ENCODE measurements around the gene KRT39. TPM values are rescaled to one million over a fixed set of nuclear protein-coding genes. Genes with fewer than 3 reads are reported as not detected.

The KRT39 gene
- total and polyA plus RNA-seq, 10 of the 15 experiments (the other 5 are each of a cell fraction or from before 2014, with no cell fraction given) = not detected

DNA sequence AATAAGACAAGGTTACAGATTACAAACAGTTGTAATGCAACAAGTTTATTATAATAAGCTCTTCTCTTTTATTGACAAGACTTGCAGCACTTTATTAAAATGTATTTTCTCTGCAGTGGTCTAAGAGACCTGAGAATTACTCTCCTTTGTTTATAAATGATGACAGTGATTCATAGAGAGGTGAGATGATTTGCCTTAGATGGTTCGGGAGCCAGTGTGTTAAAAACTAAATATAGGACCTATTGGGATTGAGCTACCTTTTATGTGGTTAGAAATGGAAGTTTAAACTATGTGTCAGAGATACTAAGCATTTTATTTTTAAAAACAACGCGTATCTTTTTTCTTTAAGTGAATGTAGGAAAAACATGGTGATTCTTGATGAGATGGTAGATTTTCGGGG is 30.1 kb upstream of the KRT39 start:
- Histone ChIP-seq H3K4me3 (no peak overlapping the region), H3K9me3 (replicated peaks; ENCODE audit: control insufficient read depth, insufficient read depth, low read length) (no peaks in the 10 kb centered on the region), H3K4me2 (ENCODE audit: control insufficient read depth, insufficient read depth) (no peak overlapping the region), H3K4me1 (ENCODE audit: control insufficient read depth, insufficient read depth, low read length) (no peaks in the 10 kb centered on the region), H3K9ac (ENCODE audit: control insufficient read depth, insufficient read depth, low read length) (no peak overlapping the region), H2AFZ (ENCODE audit: control insufficient read depth, low read depth, low read length) (no peak overlapping the region), H3K79me2 (ENCODE audit: control insufficient read depth, insufficient read depth, low read length) (no peaks in the 10 kb centered on the region), H3K27me3 (replicated peaks in 1 of 2; ENCODE audit: control insufficient read depth in 2 of 2, insufficient read depth in 2 of 2, low read length in 1 of 2) (peaks cover 0 to 8% of the 10 kb centered on the region in 2 experiments; a peak in 1 of 4 replicates), H3K27ac (ENCODE audit: control insufficient read depth, insufficient read depth) (no peak overlapping the region), H4K20me1 (ENCODE audit: control insufficient read depth, insufficient read depth) (no peaks in the 10 kb centered on the region), H3K36me3 (ENCODE audit: control insufficient read depth in 2 of 2, insufficient read depth in 2 of 2, low read length in 1 of 2) (no peaks in the 10 kb centered on the region)
- FAIRE-seq = peak; percentile 23
- no peak for DNase-seq (ENCODE audit: low read depth, low spot score)
- RAD21 ChIA-PET (ENCODE audit: unreplicated experiment) = no interaction called here
- WGBS (ENCODE audit: insufficient coverage, insufficient replicate concordance, low lambda C conversion rate, missing lambda C conversion rate) = 58% methylated on average over 4 of the region's 4 CpGs
- intact Hi-C loops (cut with micrococcal nuclease; ENCODE audit: unreplicated experiment) (no loop called here), in situ Hi-C loops (cut with MboI) (no loop called here)
- TF ChIP-seq MEF2B (IDR thresholded peaks at IDR 0.05; ENCODE audit: partially characterized antibody, poor library complexity, severe bottlenecking) (no peak), RAD21 (IDR thresholded peaks at IDR 0.05; ENCODE audit: insufficient read depth, low read depth, low read length) (no peak)
- POLR2A ChIA-PET = no interaction called here
- BruUV-seq (replicated peaks) = no TSS peak
- no peak for ATAC-seq
- SMC1A ChIA-PET (ENCODE audit: uncharacterized antibody, unreplicated experiment) = interaction anchor here (1.2 kb wide), 1 partner anchor 32 kb away, joined by 3 read pairs; no protein-coding TSS in a partner anchor
- CTCF ChIA-PET = no interaction called here

DNA sequence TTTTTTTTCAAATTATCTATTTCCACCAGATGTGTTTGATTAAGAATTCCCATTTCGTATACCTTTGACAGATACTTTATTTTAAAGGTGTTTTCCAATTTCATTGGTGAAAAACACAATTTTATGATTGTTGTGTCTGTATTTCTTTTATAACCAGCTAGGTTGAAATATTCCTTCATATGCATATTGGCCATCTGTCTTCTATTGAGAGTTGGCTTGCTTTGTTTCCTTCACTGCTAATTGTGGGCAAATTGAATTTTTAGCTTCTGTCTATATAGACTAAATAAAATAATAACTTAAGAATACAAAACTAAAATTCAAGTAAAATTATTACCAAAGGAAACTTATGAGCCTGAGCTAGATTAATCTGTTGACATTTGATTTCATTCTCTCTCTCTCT is 28.4 kb upstream of the KRT39 start:
- WGBS (ENCODE audit: insufficient coverage, insufficient replicate concordance, low lambda C conversion rate, missing lambda C conversion rate) = 0% methylated on average over 1 of the region's 1 CpG
- ChIA-PET CTCF (interaction anchor here (0.6 to 1.7 kb wide), 2 partner anchors 9 to 138 kb away, joined by 4 read pairs; no protein-coding TSS in a partner anchor), POLR2A (no interaction called here), RAD21 (ENCODE audit: unreplicated experiment) (no interaction called here), SMC1A (ENCODE audit: uncharacterized antibody, unreplicated experiment) (no interaction called here)
- intact Hi-C loops (cut with micrococcal nuclease; ENCODE audit: unreplicated experiment) = no loop called here
- Histone ChIP-seq H2AFZ (ENCODE audit: control insufficient read depth, low read depth, low read length) (no peak overlapping the region), H3K27me3 (replicated peaks in 1 of 2; ENCODE audit: control insufficient read depth in 2 of 2, insufficient read depth in 2 of 2, low read length in 1 of 2) (peaks cover 0 to 8% of the 10 kb centered on the region in 2 experiments; a peak in 1 of 4 replicates), H3K4me2 (ENCODE audit: control insufficient read depth, insufficient read depth) (no peak overlapping the region), H3K9ac (ENCODE audit: control insufficient read depth, insufficient read depth, low read length) (no peak overlapping the region), H3K36me3 (ENCODE audit: control insufficient read depth in 2 of 2, insufficient read depth in 2 of 2, low read length in 1 of 2) (no peaks in the 10 kb centered on the region), H4K20me1 (ENCODE audit: control insufficient read depth, insufficient read depth) (no peaks in the 10 kb centered on the region), H3K4me3 (no peak overlapping the region), H3K27ac (ENCODE audit: control insufficient read depth, insufficient read depth) (no peak overlapping the region), H3K79me2 (ENCODE audit: control insufficient read depth, insufficient read depth, low read length) (no peaks in the 10 kb centered on the region), H3K9me3 (replicated peaks; ENCODE audit: control insufficient read depth, insufficient read depth, low read length) (no peaks in the 10 kb centered on the region), H3K4me1 (ENCODE audit: control insufficient read depth, insufficient read depth, low read length) (no peaks in the 10 kb centered on the region)
- FAIRE-seq = no peak
- DNase-seq (ENCODE audit: low read depth, low spot score) = no peak
- no peak for TF ChIP-seq MEF2A (IDR thresholded peaks at IDR 0.05; ENCODE audit: insufficient read depth, low read depth, low read length)
- TF ChIP-seq TAF1 (IDR thresholded peaks at IDR 0.05; ENCODE audit: borderline replicate concordance, low read depth, low read length) = no peak
- no peak for TF ChIP-seq YBX1 (IDR thresholded peaks at IDR 0.05)
- TF ChIP-seq ZBED1 (IDR thresholded peaks at IDR 0.05; ENCODE audit: borderline replicate concordance) = no peak
- TF ChIP-seq ATF7 (IDR thresholded peaks at IDR 0.05; ENCODE audit: low read depth) = no peak
- TF ChIP-seq, protein P1, sequence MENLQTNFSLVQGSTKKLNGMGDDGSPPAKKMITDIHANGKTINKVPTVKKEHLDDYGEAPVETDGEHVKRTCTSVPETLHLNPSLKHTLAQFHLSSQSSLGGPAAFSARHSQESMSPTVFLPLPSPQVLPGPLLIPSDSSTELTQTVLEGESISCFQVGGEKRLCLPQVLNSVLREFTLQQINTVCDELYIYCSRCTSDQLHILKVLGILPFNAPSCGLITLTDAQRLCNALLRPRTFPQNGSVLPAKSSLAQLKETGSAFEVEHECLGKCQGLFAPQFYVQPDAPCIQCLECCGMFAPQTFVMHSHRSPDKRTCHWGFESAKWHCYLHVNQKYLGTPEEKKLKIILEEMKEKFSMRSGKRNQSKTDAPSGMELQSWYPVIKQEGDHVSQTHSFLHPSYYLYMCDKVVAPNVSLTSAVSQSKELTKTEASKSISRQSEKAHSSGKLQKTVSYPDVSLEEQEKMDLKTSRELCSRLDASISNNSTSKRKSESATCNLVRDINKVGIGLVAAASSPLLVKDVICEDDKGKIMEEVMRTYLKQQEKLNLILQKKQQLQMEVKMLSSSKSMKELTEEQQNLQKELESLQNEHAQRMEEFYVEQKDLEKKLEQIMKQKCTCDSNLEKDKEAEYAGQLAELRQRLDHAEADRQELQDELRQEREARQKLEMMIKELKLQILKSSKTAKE (IDR thresholded peaks at IDR 0.05; ENCODE audit: low read depth, poor library complexity, severe bottlenecking) = no peak
- no peak for TF ChIP-seq ZSCAN29 (IDR thresholded peaks at IDR 0.05)
- no peak for TF ChIP-seq FOS (IDR thresholded peaks at IDR 0.05; ENCODE audit: borderline replicate concordance, extremely low read depth, insufficient read length)
- TF ChIP-seq TBL1XR1 (IDR thresholded peaks at IDR 0.05; ENCODE audit: low read depth, low read length) = no peak
- no TSS peak for BruUV-seq (replicated peaks)
- in situ Hi-C loops (cut with MboI) = no loop called here
- no peak for ATAC-seq

All from GM12878 (cell line).